ENCODE results near the gene ATP6V0A1. TPM values are rescaled to one million over a fixed set of nuclear protein-coding genes. Genes with fewer than 3 reads are reported as not detected.

The ATP6V0A1 gene
- total RNA-seq, 1 donor from 2014 or later, result 61.3 TPM

- Mint-ChIP-seq H3K9me3 (ENCODE audit: low read depth) (no peaks in the 10 kb centered on the region), H3K27me3 (ENCODE audit: low read depth) (no peaks in the 10 kb centered on the region), H3K36me3 (ENCODE audit: low read depth) (peaks cover 6% of the 10 kb centered on the region), H3K27ac (ENCODE audit: unreplicated experiment) (peak overlapping the region; percentile 93), H3K4me3 (ENCODE audit: unreplicated experiment) (peak overlapping the region; percentile 94), H3K4me1 (ENCODE audit: low read depth) (peaks cover 45% of the 10 kb centered on the region)
- DNase-seq (ENCODE audit: low spot score), result no peak
- TF ChIP-seq, protein P1, sequence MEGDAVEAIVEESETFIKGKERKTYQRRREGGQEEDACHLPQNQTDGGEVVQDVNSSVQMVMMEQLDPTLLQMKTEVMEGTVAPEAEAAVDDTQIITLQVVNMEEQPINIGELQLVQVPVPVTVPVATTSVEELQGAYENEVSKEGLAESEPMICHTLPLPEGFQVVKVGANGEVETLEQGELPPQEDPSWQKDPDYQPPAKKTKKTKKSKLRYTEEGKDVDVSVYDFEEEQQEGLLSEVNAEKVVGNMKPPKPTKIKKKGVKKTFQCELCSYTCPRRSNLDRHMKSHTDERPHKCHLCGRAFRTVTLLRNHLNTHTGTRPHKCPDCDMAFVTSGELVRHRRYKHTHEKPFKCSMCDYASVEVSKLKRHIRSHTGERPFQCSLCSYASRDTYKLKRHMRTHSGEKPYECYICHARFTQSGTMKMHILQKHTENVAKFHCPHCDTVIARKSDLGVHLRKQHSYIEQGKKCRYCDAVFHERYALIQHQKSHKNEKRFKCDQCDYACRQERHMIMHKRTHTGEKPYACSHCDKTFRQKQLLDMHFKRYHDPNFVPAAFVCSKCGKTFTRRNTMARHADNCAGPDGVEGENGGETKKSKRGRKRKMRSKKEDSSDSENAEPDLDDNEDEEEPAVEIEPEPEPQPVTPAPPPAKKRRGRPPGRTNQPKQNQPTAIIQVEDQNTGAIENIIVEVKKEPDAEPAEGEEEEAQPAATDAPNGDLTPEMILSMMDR (IDR thresholded peaks at IDR 0.05), result no peak
Measured at GRCh38 chr17:42459801-42460281, 1.2 kb downstream of the ATP6V0A1 start.

GRCh38 chr17:42460371-42460770 is 1.7 kb downstream of the ATP6V0A1 start:
- H3K27ac Mint-ChIP-seq (ENCODE audit: unreplicated experiment), result peak overlapping the region; percentile 93
- peaks cover 6% of the 10 kb centered on the region for H3K36me3 Mint-ChIP-seq (ENCODE audit: low read depth)
- peak overlapping the region; percentile 94 for H3K4me3 Mint-ChIP-seq (ENCODE audit: unreplicated experiment)
- peaks cover 45% of the 10 kb centered on the region for H3K4me1 Mint-ChIP-seq (ENCODE audit: low read depth)
- TF ChIP-seq, protein P1 (IDR thresholded peaks at IDR 0.05), result no peak
- H3K27me3 Mint-ChIP-seq (ENCODE audit: low read depth), result no peaks in the 10 kb centered on the region
- no peak for DNase-seq (ENCODE audit: low spot score)
- H3K9me3 Mint-ChIP-seq (ENCODE audit: low read depth), result no peaks in the 10 kb centered on the region

- H3K27ac Mint-ChIP-seq (ENCODE audit: unreplicated experiment), result no peak overlapping the region
- no peaks in the 10 kb centered on the region for H3K27me3 Mint-ChIP-seq (ENCODE audit: low read depth)
- no peak overlapping the region for H3K4me3 Mint-ChIP-seq (ENCODE audit: unreplicated experiment)
- TF ChIP-seq, protein P1 (IDR thresholded peaks at IDR 0.05), result no peak
- peaks cover 23% of the 10 kb centered on the region for H3K36me3 Mint-ChIP-seq (ENCODE audit: low read depth)
- H3K9me3 Mint-ChIP-seq (ENCODE audit: low read depth), result no peaks in the 10 kb centered on the region
- peaks cover 23% of the 10 kb centered on the region for H3K4me1 Mint-ChIP-seq (ENCODE audit: low read depth)
- DNase-seq (ENCODE audit: low spot score), result no peak
Measured at GRCh38 chr17:42463976-42464400, 5.3 kb downstream of the ATP6V0A1 start.

GRCh38 chr17:42467889-42468288 is 9.2 kb downstream of the ATP6V0A1 start:
- Mint-ChIP-seq H3K36me3 (ENCODE audit: low read depth) (peaks cover 31% of the 10 kb centered on the region), H3K4me3 (ENCODE audit: unreplicated experiment) (no peak overlapping the region), H3K9me3 (ENCODE audit: low read depth) (no peaks in the 10 kb centered on the region), H3K27ac (ENCODE audit: unreplicated experiment) (no peak overlapping the region), H3K27me3 (ENCODE audit: low read depth) (no peaks in the 10 kb centered on the region), H3K4me1 (ENCODE audit: low read depth) (peaks cover 3% of the 10 kb centered on the region)
- TF ChIP-seq, protein P1 (IDR thresholded peaks at IDR 0.05), result no peak
- no peak for DNase-seq (ENCODE audit: low spot score)

DNA sequence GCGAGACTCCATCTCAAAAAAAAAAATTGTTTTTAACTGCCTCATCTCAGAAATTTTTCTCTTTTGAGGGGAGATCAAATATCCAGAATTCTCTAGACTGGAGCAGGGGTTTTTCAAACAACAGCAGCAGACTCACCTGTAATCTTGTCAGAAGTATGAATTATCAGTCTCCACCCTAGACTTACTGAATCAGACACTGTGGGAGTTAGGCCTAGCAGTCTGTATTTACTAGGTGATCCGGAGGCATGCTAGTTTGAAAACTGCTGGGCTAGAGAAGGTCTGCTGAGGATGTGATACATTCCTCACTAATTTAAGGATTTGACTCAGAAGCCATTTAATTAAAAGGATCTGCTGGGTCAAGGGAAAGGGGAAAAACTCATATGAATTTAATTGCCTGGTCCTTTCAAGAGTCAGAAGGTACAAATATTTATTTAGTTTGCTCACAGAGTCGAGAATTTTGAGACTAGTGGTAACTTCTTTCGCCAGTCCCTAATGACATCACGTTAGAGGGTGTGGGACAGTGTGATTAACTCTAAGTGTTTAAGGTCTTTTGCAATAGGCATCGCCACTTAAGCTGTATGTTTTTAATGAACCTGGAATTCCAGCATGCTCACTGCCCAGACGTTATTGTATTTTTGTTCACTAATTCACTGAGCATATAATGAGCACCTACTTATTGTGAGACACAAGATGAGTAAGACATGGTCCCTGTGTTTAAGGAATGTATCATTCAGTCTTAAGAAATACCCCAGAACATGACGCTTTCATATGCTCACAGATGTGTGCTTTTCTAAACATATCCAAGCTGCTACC is 14.2 kb downstream of the ATP6V0A1 start:
- Mint-ChIP-seq H3K4me1 (ENCODE audit: low read depth) (no peaks in the 10 kb centered on the region), H3K4me3 (ENCODE audit: unreplicated experiment) (no peak overlapping the region), H3K36me3 (ENCODE audit: low read depth) (peaks cover 43% of the 10 kb centered on the region), H3K27ac (ENCODE audit: unreplicated experiment) (no peak overlapping the region), H3K9me3 (ENCODE audit: low read depth) (no peaks in the 10 kb centered on the region), H3K27me3 (ENCODE audit: low read depth) (no peaks in the 10 kb centered on the region)
- TF ChIP-seq, protein P1 (IDR thresholded peaks at IDR 0.05), result no peak
- DNase-seq (ENCODE audit: low spot score), result no peak
